ENCODE results near the gene RBP7. TPM values are rescaled to one million over a fixed set of nuclear protein-coding genes. Genes with fewer than 3 reads are reported as not detected.
"Not testable (repeated sequence)": the region's sequence is repeated elsewhere in the genome, so short reads cannot be mapped to it uniquely, and the experiment has no call there.

RBP7 gene
- total RNA-seq, 1 donor from 2014 or later: 0.92 TPM

DNA sequence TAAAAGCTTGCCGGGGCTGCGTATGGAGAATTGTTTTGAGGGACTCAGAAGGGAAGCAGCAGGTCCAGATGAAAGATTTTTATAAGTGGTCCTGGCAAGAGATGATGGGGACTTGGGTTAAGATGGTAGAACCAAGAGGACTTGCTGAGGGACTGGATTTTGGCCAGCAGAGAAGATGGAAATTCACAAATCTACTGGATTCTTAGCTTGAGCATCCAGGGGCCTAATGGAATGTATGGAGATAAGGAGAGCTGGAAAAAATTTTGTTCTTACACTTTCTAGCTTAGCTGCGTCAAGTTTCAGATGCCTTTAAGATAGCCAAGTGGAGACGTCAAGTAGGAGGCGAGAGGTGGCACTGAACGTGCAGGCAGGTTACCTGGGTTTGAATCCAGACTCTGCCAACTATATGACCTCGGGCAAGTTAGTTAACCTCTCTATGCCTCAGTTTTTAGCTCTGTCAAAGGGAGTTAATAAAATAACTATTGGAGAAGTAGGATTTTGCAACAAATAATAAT lies 3.4 kb upstream of the RBP7 start:
- H3K36me3 Mint-ChIP-seq (ENCODE audit: low read depth, unreplicated experiment): peaks cover 3% of the 10 kb centered on the region

DNA sequence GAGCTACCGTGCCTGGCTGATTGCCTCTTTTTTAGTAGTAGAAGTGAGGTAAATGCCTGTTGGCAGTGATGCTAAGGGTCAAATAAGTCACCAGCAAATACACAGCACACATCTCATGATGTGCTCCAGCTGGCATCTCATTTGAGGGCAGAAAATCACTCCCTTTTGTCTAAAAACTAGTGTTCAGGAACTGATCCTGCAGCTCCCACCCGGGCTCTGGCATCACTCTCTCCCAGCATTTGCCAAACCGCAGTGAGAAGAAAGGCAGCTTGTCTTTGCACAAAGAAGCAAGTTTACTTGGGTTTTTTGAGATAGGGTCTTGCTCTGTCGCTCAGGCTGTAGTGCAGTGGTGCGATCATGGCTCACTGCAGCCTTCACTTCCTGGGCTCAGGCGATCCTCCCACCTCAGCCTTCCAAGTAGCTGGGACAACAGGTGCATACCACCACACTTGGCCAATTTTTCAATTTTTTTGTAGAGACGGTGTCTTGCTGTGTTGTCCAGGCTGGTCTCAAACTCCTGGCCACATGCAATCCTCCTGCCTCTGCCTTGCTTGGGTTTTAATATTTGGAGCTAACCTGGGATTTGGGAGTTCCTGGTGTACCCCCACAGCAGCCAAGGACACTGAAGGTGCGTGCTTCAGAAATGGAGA lies 4.1 kb downstream of the RBP7 start:
- no peaks in the 10 kb centered on the region for H3K9me3 Mint-ChIP-seq (ENCODE audit: unreplicated experiment)
- TF ChIP-seq, protein P1, sequence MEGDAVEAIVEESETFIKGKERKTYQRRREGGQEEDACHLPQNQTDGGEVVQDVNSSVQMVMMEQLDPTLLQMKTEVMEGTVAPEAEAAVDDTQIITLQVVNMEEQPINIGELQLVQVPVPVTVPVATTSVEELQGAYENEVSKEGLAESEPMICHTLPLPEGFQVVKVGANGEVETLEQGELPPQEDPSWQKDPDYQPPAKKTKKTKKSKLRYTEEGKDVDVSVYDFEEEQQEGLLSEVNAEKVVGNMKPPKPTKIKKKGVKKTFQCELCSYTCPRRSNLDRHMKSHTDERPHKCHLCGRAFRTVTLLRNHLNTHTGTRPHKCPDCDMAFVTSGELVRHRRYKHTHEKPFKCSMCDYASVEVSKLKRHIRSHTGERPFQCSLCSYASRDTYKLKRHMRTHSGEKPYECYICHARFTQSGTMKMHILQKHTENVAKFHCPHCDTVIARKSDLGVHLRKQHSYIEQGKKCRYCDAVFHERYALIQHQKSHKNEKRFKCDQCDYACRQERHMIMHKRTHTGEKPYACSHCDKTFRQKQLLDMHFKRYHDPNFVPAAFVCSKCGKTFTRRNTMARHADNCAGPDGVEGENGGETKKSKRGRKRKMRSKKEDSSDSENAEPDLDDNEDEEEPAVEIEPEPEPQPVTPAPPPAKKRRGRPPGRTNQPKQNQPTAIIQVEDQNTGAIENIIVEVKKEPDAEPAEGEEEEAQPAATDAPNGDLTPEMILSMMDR (IDR thresholded peaks at IDR 0.05; ENCODE audit: unreplicated experiment): no peak
- H3K27ac Mint-ChIP-seq (ENCODE audit: unreplicated experiment): no peak overlapping the region
- peaks cover 15% of the 10 kb centered on the region for H3K27me3 Mint-ChIP-seq (ENCODE audit: unreplicated experiment)
- H3K4me1 Mint-ChIP-seq (ENCODE audit: unreplicated experiment): peaks cover 2% of the 10 kb centered on the region
- H3K36me3 Mint-ChIP-seq (ENCODE audit: low read depth, unreplicated experiment): peaks cover 3% of the 10 kb centered on the region
- no peak overlapping the region for H3K4me3 Mint-ChIP-seq (ENCODE audit: unreplicated experiment)
- DNase-seq (ENCODE audit: low spot score): no peak

More for the DNA sequence above, 3.4 kb upstream of the RBP7 start:
- peaks cover 11% of the 10 kb centered on the region for H3K27me3 Mint-ChIP-seq (ENCODE audit: unreplicated experiment)
- no peaks in the 10 kb centered on the region for H3K9me3 Mint-ChIP-seq (ENCODE audit: unreplicated experiment)
- H3K4me1 Mint-ChIP-seq (ENCODE audit: unreplicated experiment): peaks cover 10% of the 10 kb centered on the region
- no peak overlapping the region for H3K27ac Mint-ChIP-seq (ENCODE audit: unreplicated experiment)
- DNase-seq (ENCODE audit: low spot score): no peak
- H3K4me3 Mint-ChIP-seq (ENCODE audit: unreplicated experiment): no peak overlapping the region
- TF ChIP-seq, protein P1 (IDR thresholded peaks at IDR 0.05; ENCODE audit: unreplicated experiment): no peak

DNA sequence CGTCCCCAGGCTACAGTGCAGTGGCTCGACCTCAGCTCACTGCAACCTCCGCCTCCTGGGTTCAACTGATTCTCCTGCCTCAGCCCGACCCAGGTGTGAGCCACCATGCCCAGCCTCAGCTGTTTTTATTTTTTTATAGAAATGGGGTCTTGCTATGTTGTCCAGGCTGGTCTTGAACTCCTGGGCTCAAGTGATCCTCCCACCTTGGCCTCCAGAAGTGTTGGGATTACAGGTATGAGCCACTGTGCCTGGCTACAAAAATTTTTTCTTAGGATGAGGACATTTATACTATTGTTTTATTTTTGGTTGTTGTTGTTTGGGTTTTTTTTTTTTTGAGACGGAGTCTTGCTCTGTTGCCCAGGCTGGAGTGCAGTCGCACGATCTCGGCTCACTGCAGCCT lies 8.2 kb downstream of the RBP7 start:
- H3K27me3 Mint-ChIP-seq (ENCODE audit: unreplicated experiment); H3K36me3 Mint-ChIP-seq (ENCODE audit: low read depth, unreplicated experiment); DNase-seq (ENCODE audit: low spot score); H3K27ac Mint-ChIP-seq (ENCODE audit: unreplicated experiment); H3K4me1 Mint-ChIP-seq (ENCODE audit: unreplicated experiment); H3K4me3 Mint-ChIP-seq (ENCODE audit: unreplicated experiment); H3K9me3 Mint-ChIP-seq (ENCODE audit: unreplicated experiment): not testable (repeated sequence)

DNA sequence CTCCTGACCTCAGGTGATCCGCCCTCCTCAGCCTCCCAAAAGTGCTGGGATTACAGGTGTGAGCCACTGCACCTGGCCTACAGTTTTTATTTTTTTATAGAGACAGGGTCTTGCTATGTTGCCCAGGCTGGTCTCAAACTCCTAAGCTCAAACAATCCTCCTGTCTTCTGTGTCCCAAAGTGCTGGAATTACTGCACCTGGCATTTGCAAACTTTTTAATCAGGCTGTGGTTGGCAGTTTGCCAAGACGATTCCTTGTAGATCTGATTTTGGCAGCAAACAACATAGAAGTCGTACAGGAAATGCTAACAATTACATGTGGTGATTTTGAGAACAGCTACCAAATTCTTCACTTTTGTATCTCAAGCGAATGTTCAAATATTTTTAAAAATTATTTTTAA lies 10.1 kb downstream of the RBP7 start:
- DNase-seq (ENCODE audit: low spot score): no peak
- Mint-ChIP-seq H3K4me1 (ENCODE audit: unreplicated experiment) (no peaks in the 10 kb centered on the region), H3K4me3 (ENCODE audit: unreplicated experiment) (no peak overlapping the region), H3K27ac (ENCODE audit: unreplicated experiment) (no peak overlapping the region), H3K36me3 (ENCODE audit: low read depth, unreplicated experiment) (peaks cover under 1% of the 10 kb centered on the region), H3K9me3 (ENCODE audit: unreplicated experiment) (no peaks in the 10 kb centered on the region), H3K27me3 (ENCODE audit: unreplicated experiment) (no peaks in the 10 kb centered on the region)
- TF ChIP-seq, protein P1 (IDR thresholded peaks at IDR 0.05; ENCODE audit: unreplicated experiment): no peak

DNA sequence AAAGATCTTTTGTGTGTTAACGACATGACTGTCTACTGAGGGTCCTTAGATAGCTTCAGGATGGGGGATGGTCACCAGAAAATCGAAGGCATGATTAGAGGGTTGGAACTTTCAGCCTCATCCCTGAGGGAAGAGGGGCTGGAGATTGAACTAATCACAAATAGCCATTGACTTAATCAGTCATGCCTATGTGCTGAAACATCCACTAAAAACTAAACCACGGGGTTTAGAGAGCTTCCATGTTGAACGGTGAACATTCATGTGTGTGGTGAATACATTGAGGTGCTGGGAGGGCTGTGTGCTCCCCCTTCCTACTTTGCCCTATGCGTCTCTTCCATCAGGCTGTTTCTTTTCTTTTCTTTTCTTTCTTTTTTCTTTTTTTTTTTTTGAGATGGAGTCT lies 17.0 kb downstream of the RBP7 start:
- Mint-ChIP-seq H3K27me3 (ENCODE audit: unreplicated experiment) (peaks cover 1% of the 10 kb centered on the region), H3K36me3 (ENCODE audit: low read depth, unreplicated experiment) (peaks cover 4% of the 10 kb centered on the region), H3K27ac (ENCODE audit: unreplicated experiment) (no peak overlapping the region), H3K9me3 (ENCODE audit: unreplicated experiment) (no peaks in the 10 kb centered on the region), H3K4me3 (ENCODE audit: unreplicated experiment) (no peak overlapping the region), H3K4me1 (ENCODE audit: unreplicated experiment) (no peaks in the 10 kb centered on the region)
- TF ChIP-seq, protein P1 (IDR thresholded peaks at IDR 0.05; ENCODE audit: unreplicated experiment): no peak
- no peak for DNase-seq (ENCODE audit: low spot score)

Measured in endothelial cell (in vitro differentiated cells).